GM23338 (cell line): Measurements from ENCODE around the gene BICD2.

Experiments
- EZH2 ChIP-seq: fragments of 200-600 bp; sonication (generic); IDR thresholded peaks from one replicate; pipeline ENCODE4 v1.8.0; 2017; ENCODE audit warnings: antibody characterized with exemption, mild to moderate bottlenecking, low read depth; ENCODE audit not compliant: unreplicated experiment
- EZH2phosphoT487 ChIP-seq: fragments of 200-600 bp; sonication (generic); IDR thresholded peaks from one replicate; pipeline ENCODE4 v1.8.1; 2018; ENCODE audit warnings: antibody characterized with exemption; ENCODE audit not compliant: unreplicated experiment
- JUNB ChIP-seq: IDR thresholded peaks from one replicate; pipeline ENCODE4 v1.6.1; 2016; ENCODE audit warnings: antibody characterized with exemption; ENCODE audit not compliant: unreplicated experiment
- TF ChIP-seq, protein P1 (sequence below), 2 experiments: fragments of 200-600 bp in 1 of 2; sonication (generic) in 1 of 2; conservative IDR thresholded peaks; 2 replicates each; pipeline versions ENCODE4 v1.5.1 to v1.6.1; 2016 to 2017; ENCODE audit warnings: antibody characterized with exemption in 2 of 2, low read depth in 2 of 2, mild to moderate bottlenecking in 2 of 2, moderate library complexity in 1 of 2
- TF ChIP-seq, protein P2 (sequence below): IDR thresholded peaks from 2 replicates; pipeline ENCODE4 v1.6.1; 2016; ENCODE audit warnings: antibody characterized with exemption

DNA sequence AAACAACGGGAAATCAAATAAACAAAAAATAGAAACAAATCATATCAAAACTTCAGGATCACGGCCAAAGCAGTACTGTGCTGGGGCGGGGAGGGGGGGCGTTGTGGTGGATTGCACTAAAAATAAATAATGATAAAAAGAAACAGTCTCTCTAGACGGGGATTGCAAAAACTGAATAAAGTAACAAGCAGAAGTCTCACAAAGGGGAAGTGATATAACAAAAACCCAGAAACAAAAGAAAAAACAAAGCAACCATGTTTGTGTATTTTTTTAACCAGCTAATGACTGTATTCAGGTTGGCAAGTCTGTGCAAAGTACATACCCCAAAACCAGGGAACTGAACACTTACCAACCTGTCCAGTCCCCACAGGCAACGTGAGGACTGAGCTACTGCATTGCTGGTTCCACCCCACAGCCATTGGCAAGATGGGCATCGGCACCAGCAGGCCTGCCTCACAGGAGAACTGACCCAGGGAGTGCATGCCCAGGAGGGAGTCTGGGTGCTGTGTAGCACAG is 24.1 kb downstream of the BICD2 start:
- TF ChIP-seq EZH2phosphoT487 (no peak), JUNB (no peak), EZH2 (no peak)
- TF ChIP-seq, protein P1, sequence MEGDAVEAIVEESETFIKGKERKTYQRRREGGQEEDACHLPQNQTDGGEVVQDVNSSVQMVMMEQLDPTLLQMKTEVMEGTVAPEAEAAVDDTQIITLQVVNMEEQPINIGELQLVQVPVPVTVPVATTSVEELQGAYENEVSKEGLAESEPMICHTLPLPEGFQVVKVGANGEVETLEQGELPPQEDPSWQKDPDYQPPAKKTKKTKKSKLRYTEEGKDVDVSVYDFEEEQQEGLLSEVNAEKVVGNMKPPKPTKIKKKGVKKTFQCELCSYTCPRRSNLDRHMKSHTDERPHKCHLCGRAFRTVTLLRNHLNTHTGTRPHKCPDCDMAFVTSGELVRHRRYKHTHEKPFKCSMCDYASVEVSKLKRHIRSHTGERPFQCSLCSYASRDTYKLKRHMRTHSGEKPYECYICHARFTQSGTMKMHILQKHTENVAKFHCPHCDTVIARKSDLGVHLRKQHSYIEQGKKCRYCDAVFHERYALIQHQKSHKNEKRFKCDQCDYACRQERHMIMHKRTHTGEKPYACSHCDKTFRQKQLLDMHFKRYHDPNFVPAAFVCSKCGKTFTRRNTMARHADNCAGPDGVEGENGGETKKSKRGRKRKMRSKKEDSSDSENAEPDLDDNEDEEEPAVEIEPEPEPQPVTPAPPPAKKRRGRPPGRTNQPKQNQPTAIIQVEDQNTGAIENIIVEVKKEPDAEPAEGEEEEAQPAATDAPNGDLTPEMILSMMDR (conservative IDR thresholded peaks at IDR 0.05; ENCODE audit: low read depth in 2 of 2), result no peak
- TF ChIP-seq, protein P2, sequence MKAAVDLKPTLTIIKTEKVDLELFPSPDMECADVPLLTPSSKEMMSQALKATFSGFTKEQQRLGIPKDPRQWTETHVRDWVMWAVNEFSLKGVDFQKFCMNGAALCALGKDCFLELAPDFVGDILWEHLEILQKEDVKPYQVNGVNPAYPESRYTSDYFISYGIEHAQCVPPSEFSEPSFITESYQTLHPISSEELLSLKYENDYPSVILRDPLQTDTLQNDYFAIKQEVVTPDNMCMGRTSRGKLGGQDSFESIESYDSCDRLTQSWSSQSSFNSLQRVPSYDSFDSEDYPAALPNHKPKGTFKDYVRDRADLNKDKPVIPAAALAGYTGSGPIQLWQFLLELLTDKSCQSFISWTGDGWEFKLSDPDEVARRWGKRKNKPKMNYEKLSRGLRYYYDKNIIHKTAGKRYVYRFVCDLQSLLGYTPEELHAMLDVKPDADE, result no peak
